Effector memory CD4-positive, alpha-beta T cell (primary cell): Measurements from ENCODE around the gene ARHGAP19.

ENCODE experiments used
- DNase-seq, 3 donors: peaks; one replicate each; pipeline ENCODE4 v3.0.0-alpha.2; 2020
- H3K27ac ChIP-seq: 2 replicates; pipeline ENCODE4 v1.7.0; 2013; ENCODE audit warnings: mild to moderate bottlenecking, low read length, moderate library complexity; ENCODE audit not compliant: insufficient read depth, poor library complexity, severe bottlenecking
- H3K27me3 ChIP-seq: replicated peaks from 2 replicates; pipeline ENCODE4 v1.7.0; 2013; ENCODE audit warnings: mild to moderate bottlenecking, low read length; ENCODE audit not compliant: insufficient read depth, control insufficient read depth, poor library complexity, severe bottlenecking
- H3K36me3 ChIP-seq: 2 replicates; pipeline ENCODE4 v1.7.0; 2013; ENCODE audit warnings: mild to moderate bottlenecking, low read length, moderate library complexity; ENCODE audit not compliant: control insufficient read depth, insufficient read depth
- H3K4me1 ChIP-seq: 2 replicates; pipeline ENCODE4 v1.7.0; 2013; ENCODE audit warnings: low read length, mild to moderate bottlenecking; ENCODE audit not compliant: control insufficient read depth, insufficient read depth, poor library complexity, severe bottlenecking
- H3K4me3 ChIP-seq: 2 replicates; pipeline ENCODE4 v1.7.0; 2013; ENCODE audit warnings: low read length, low read depth, mild to moderate bottlenecking; ENCODE audit not compliant: insufficient read depth, poor library complexity, severe bottlenecking
- H3K9me3 ChIP-seq: 2 replicates; pipeline ENCODE4 v1.7.0; 2013; ENCODE audit warnings: mild to moderate bottlenecking, low read length, moderate library complexity; ENCODE audit not compliant: control insufficient read depth

The ARHGAP19 gene

GRCh38 chr10:97263971-97264370, 28.5 kb downstream of the ARHGAP19 start:
- H3K4me1 ChIP-seq: no peaks in the 10 kb centered on the region
- H3K9me3 ChIP-seq: no peaks in the 10 kb centered on the region
- H3K4me3 ChIP-seq: no peak overlapping the region
- peaks cover 21% of the 10 kb centered on the region for H3K36me3 ChIP-seq
- H3K27me3 ChIP-seq: no peaks in the 10 kb centered on the region
- no peak for DNase-seq
- H3K27ac ChIP-seq: no peak overlapping the region

GRCh38 chr10:97261656-97262055, 30.8 kb downstream of the ARHGAP19 start:
- Histone ChIP-seq H3K27ac (no peak overlapping the region), H3K4me3 (no peak overlapping the region), H3K4me1 (no peaks in the 10 kb centered on the region), H3K27me3 (no peaks in the 10 kb centered on the region), H3K36me3 (peaks cover 26% of the 10 kb centered on the region), H3K9me3 (no peaks in the 10 kb centered on the region)
- no peak for DNase-seq

GRCh38 chr10:97261183-97261582, 31.3 kb downstream of the ARHGAP19 start:
- peaks cover 26% of the 10 kb centered on the region for H3K36me3 ChIP-seq
- no peaks in the 10 kb centered on the region for H3K27me3 ChIP-seq
- no peak overlapping the region for H3K27ac ChIP-seq
- no peaks in the 10 kb centered on the region for H3K4me1 ChIP-seq
- H3K4me3 ChIP-seq: no peak overlapping the region
- no peaks in the 10 kb centered on the region for H3K9me3 ChIP-seq
- DNase-seq: no peak

DNA sequence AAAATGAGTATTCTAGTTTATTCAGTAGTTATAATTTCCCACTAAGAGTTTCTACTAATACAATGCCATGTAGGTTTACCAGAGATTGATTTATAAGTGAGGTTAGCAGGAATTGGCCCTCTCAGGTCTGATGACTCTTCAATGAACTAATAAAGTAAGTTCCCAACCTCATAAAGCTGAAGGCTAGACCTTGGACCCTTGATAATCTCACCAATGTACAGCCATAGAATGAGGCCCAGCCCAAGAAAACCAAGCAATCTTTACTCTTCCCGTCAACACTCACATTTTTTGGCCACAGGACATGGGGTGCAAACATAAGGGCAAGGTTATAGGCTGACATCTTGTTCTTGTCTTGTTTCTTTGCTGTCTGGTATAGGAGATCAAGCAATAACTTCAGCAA, 33.3 kb downstream of the ARHGAP19 start:
- H3K36me3 ChIP-seq: peaks cover 31% of the 10 kb centered on the region

GRCh38 chr10:97256356-97256755, 36.1 kb downstream of the ARHGAP19 start:
- Histone ChIP-seq H3K36me3 (peaks cover 21% of the 10 kb centered on the region), H3K4me1 (no peaks in the 10 kb centered on the region), H3K4me3 (no peak overlapping the region), H3K27ac (no peak overlapping the region), H3K9me3 (no peaks in the 10 kb centered on the region), H3K27me3 (no peaks in the 10 kb centered on the region)
- DNase-seq: no peak

More for the DNA sequence above, 33.3 kb downstream of the ARHGAP19 start:
- DNase-seq: no peak
- H3K9me3 ChIP-seq: no peaks in the 10 kb centered on the region
- peak overlapping the region; percentile 8 for H3K27ac ChIP-seq
- H3K4me1 ChIP-seq: no peaks in the 10 kb centered on the region
- H3K4me3 ChIP-seq: no peak overlapping the region
- no peaks in the 10 kb centered on the region for H3K27me3 ChIP-seq

DNA sequence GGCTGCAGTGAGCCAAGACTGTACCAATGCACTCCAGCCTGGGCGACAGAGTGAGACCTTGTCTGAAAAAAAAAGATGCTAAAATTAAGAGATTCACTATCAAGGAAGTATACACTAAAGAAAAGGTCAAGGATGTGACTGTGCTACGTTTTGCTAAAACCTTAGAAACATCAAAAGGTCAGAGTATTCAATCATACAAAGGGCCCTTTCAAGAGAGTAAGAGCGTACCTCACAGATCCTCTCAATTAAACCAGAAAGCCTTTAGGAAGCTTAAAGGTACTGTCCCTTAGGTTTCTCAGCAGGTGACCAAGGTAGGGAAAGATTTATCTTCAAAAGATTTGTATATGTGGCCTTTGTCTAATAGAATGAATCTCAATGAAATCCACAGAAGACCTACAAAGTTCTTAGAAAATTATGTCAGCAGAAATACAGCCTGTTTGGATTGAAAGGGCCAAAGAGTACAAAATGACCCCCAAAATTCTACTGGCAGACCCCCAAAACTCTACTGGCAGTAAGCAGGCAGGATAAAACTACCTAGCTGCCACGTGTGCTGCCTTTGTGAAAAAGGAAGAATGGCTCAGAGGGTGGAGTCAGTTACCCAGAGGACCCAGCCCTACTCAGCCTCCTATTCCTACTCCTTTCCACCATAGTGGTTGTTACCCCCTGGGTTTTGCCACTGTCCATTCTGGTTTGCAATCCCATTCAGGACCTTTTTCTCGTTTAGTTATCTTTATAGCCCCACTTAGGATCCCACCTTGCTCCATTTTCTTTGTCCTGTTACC, 36.7 kb downstream of the ARHGAP19 start:
- H3K4me1 ChIP-seq: no peaks in the 10 kb centered on the region
- H3K36me3 ChIP-seq: peaks cover 21% of the 10 kb centered on the region
- H3K27me3 ChIP-seq: no peaks in the 10 kb centered on the region
- no peaks in the 10 kb centered on the region for H3K9me3 ChIP-seq
- H3K27ac ChIP-seq: no peak overlapping the region
- H3K4me3 ChIP-seq: no peak overlapping the region
- no peak for DNase-seq

GRCh38 chr10:97254694-97255093, 37.7 kb downstream of the ARHGAP19 start:
- Histone ChIP-seq H3K27ac (no peak overlapping the region), H3K36me3 (peaks cover 21% of the 10 kb centered on the region), H3K4me3 (no peak overlapping the region), H3K4me1 (no peaks in the 10 kb centered on the region), H3K27me3 (no peaks in the 10 kb centered on the region), H3K9me3 (no peaks in the 10 kb centered on the region)
- no peak for DNase-seq

GRCh38 chr10:97250952-97251351, 41.5 kb downstream of the ARHGAP19 start:
- Histone ChIP-seq H3K27ac (no peak overlapping the region), H3K9me3 (no peaks in the 10 kb centered on the region), H3K4me1 (no peaks in the 10 kb centered on the region), H3K27me3 (no peaks in the 10 kb centered on the region), H3K36me3 (peaks cover 15% of the 10 kb centered on the region), H3K4me3 (no peak overlapping the region)
- DNase-seq: no peak

DNA sequence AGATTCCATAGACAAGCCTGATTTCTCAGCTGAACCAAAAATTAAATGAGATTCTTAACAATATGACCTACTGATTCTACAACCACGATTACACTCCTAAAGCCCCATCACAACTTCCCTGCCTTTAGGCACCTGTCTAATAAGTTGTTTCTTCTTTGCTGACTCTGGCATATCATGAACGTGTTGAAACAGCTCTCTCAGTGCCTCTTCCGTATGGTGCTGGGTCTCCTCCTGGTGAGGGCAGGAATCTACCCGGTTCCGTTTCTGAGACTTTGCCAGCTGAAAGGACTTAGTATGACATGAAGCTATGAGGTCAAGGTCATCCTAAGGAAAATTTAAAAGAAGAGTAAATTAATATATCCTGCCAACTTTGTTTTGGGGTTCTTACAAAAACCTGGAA, 48.6 kb downstream of the ARHGAP19 start:
- DNase-seq: no peak
- Histone ChIP-seq H3K9me3 (no peaks in the 10 kb centered on the region), H3K27ac (no peak overlapping the region), H3K4me3 (no peak overlapping the region), H3K36me3 (peaks cover 6% of the 10 kb centered on the region), H3K27me3 (no peaks in the 10 kb centered on the region), H3K4me1 (no peaks in the 10 kb centered on the region)

DNA sequence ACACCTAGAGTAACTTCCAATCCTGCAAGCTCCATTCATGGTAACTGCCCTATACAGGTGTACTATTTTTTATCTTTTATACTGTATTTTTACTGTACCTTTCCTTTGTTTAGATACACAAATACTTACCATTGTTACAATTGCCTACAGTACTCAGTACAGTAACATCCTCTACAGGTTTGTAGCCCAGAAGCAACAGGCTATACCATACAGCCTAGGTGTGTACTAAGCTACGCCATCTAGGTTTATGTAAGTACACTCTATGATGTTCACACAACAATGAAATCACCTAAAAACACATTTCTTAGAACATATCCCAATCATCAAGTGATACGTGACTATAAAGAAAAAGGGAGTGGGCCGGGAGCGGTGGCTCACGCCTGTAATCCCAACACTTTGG, 53.6 kb downstream of the ARHGAP19 start:
- no peaks in the 10 kb centered on the region for H3K4me1 ChIP-seq
- no peak overlapping the region for H3K4me3 ChIP-seq
- DNase-seq: no peak
- no peaks in the 10 kb centered on the region for H3K36me3 ChIP-seq
- H3K9me3 ChIP-seq: no peaks in the 10 kb centered on the region
- no peak overlapping the region for H3K27ac ChIP-seq
- no peaks in the 10 kb centered on the region for H3K27me3 ChIP-seq
